GM18507 (cell line): ENCODE results near the gene RASGRP1.
"Not testable (repeated sequence)": the region's sequence is repeated elsewhere in the genome, so short reads cannot be mapped to it uniquely, and the experiment has no call there.

Source experiments
- DNase-seq: peaks from one replicate; pipeline ENCODE4 v3.0.0; 2011; ENCODE audit warnings: low read depth; ENCODE audit not compliant: insufficient read length; ENCODE audit errors: extremely low spot score
- FAIRE-seq: peaks from 2 replicates; lab custom pipeline; 2011; peaks lifted over from hg19 to GRCh38; lab: Jason Lieb, UNC

Gene RASGRP1

DNA sequence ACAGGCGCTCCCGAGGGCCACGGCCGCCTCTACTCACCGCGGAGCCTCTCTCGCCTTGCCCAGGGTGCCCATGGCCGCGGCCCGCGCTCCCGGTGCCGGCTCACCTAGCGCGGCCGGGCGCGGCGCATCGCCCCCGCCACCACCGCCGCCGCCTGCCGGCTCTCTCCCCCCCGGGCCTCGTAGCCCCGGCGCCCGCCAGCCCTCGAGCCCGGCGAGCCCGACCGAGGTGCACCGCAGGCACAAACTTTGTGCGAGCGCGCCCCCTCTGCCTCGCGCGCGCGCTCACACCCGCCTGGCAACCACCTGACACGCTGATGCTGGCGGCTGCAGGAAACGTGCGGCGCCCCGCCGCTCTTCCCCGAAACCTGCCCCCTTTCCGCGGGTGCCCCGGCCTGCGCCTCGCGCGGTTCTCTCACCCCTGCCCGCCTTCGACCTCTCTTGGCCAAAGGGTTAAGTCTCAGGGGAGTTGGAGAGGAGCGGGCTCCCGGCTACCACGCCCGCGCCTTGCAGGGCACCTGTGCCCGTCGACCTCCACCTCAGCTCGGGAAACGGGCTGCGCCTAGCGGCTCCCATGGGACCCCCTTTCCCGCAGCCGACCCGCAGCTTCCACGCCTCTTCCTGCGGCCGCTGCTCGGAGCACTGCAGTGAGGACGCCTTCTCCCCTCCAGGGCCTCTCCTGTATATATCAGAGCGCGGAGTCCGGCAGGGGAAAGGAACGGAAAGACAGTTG is at the start of gene RASGRP1:
RASGRP1 (minus strand) TSS at position 258 of the 730 bp plus-strand sequence; CDS start at position 72, 186 bp downstream.
- peak; percentile 83 for FAIRE-seq
- DNase-seq: peak; percentile 58

DNA sequence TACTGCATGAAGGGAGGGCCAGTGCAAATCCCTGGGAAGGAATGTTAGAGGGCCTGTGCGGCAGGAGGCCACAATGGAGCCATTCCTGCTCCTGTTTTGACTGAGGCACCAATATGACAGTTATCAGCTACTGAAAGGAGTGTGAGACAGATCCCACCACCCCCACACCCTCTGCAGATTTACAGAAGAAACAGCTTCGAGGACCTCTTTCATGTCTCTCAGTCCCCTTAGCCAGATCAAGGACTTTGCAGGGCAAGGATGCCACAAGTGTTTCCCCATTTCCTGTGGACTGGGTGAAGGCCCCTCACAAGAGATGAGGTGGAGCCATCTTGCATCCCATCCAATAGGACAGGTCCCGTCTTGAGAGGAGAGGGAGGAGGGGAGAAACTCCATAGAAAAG is 48.5 kb upstream of the RASGRP1 start:
- FAIRE-seq: no peak

DNA sequence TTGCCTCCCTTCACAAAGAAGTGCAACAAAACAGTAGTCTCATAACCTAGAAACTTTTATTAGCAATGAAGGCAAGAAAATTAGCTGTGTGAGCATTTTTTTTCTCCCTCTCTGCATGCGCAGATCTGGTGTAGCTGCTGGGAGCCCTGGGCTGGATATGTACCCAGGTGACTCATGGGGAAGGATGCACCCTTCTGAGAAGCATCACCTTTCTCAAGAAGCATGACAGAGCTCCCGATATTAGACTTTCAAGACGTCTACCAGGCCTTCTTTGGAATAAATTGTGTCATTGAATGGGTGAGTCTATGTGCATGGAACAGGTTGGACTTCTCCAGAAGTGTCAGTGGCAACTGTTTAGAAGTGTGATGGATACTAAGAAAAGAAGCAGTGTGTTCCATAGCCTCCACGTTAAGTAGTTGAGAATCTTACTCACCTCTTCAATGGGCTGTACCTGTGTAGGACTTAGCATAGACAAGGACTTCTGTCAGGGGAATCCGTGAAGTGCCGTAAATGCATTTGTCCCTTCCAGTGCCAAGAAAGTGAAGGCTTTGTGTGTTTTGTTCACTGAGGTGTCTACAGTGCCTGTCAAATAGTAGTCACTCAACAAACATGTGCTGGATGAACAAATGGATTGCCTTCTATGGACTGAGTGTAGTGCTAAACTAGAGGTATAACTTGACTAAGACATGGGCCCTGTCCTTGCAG is 47.7 kb upstream of the RASGRP1 start:
- FAIRE-seq: no peak
- no peak for DNase-seq

More for the DNA sequence above, 48.5 kb upstream of the RASGRP1 start:
- DNase-seq: no peak

DNA sequence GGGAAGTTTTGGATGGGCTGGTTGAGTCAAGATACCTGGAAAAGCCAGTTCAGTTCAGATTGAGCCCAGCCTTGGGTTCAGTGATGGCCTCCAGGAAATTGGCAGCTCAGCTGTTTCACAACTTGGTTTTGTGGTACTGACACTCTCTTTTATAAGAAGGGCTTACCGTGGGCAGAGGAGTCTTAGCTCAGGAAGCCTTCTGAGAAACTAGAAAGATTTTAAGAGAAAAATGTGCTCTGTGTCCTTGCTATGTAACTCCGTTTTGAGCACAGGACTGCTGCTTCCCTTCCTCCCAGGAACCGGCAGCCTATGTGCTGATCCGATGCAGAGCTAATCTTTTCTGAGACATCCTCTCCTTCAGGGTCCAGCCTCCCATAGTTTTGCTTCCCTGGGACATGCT is 46.6 kb upstream of the RASGRP1 start:
- DNase-seq: no peak
- FAIRE-seq: peak; percentile 63

DNA sequence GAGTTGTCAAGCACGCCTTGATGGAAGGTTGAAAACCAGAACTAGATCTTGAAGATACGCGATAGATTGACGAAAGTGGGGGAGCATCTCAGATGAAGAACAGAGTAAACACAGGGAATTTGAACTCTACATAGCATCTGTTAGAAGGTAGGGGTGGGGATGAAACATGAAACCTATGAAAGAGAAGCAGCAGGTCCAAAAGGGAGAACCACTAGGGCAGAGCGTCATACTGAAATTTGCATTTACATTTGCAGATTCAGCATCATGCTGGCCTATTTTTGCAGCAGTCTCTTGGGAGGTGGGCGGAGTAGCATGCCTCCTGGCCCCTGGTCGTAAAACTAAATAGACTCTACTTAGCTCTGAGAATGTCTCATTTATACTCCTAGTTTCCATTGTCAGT is 46.1 kb upstream of the RASGRP1 start:
- no peak for DNase-seq
- FAIRE-seq: no peak

DNA sequence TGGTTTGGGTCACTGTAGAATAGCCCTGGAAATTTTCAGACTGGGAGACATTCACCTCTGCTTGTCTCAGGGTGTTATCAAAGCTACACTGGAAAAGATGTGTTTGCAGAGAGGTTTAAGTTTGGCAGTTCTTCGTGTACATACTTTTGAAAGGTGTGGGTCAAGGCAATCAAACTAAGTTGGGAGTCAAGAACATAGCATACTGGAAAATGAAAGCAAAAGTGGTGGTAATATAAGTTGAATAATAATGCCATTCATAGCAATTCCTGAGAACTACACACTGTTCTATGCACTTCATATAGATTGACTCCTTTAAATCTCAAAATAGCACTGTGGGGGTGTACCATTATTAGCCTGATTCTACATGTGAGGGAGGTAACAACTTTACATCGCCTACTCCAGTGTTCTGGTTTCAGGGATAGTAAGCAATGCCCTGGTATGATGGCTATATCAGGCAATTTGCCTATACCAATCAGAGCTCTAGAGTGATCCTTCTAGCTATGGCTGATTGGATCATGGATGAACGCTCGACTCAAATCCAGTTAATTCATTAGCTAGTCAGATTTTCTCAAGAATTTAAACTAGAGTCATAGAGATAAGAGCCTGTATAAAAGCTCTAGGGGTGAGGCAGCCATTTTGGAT is 44.6 kb upstream of the RASGRP1 start:
- FAIRE-seq (peak; percentile 53), DNase-seq (no peak)

DNA sequence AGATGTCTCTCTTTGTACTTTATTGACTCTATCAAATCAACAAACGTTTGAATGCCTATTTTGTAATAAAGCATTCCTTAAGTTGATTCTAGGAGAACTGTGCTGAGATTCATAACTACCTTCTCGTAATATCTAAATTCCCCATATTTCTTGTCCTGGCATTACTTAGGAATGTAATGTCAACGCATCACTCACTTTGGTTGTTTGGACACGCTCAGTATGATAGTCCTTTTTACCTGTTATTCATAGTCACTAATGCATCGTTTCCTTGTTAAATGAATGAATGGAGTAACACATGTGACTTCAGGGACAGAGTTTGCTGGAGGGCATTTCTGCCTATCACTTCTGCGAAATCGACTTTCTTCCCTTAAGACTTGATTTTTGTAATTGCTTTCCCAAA is 44.1 kb upstream of the RASGRP1 start:
- FAIRE-seq: no peak
- no peak for DNase-seq

DNA sequence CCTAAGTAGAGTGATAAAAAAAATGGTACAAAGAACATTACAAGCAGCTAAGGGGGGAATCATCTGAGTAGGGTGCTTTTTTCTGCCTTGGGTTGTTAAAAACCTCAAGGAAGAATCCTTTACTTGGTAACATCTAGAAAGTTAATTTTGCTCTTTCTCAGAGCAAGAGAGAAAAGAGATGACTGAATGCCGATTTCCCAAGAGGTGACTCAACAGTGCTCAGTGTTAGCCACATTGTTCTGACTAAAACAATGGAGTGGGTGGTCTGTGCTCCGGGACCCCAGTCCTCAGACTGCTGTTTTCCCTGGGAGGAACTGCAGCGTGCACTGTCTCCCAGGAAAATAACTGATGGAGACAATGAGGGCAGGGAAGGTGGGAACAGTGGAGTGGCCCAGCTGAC is 41.1 kb upstream of the RASGRP1 start:
- DNase-seq (no peak), FAIRE-seq (no peak)

DNA sequence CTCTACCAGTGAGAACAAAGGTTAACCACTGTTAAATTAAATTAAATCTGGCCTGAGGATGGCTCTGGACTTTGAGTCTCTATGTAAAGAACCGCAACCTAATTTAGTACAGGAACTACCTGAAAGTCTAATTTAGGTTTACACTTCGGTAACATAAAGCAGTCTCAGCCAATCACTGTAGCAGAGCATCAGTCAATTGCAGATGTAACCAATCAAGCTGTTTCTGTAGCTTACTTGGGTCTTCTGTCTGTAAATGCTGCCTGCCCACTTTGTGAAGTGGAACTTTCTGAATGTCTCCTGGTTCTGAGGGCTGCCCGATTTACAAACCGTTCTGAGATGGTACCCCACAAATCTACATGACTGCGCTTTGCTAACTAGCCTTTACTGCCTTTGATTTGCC is 39.1 kb upstream of the RASGRP1 start:
- FAIRE-seq: peak; percentile 47

DNA sequence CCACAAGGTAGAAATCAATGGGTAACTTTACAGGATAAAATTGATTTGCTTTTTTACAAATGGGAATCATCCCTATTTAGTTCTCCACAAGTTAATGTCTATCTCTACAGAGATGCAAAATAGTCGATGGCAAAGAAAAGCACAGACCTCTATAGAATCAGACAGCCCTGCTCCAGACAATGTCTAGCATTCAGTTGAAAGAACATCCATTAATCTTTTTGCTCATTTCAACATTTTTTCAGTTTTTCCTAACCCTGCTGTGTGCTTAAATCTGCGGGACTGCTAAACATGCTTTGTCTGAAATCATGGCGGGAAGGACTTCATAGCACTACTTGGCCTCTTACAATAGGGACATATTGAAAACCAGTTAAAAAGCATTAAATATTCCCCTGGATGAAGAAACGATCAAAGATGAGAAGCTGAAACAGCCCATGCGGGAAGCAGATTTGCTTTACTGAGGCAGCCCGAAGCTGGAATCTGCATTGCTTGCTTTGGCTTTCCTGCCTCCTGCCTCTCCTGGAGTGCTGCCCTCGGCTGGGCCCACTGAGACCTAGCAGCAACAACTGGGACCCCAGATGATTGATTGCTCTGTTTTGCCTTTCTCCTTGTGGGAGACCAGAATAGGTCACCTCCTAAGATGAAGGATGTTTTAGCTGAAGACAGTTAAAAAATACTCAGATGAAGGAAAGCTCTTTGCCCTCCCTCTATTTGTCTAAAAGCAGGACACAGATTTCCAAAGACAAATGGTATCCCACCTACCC is 38.5 kb upstream of the RASGRP1 start:
- no peak for FAIRE-seq
- no peak for DNase-seq

More for the DNA sequence above, 39.1 kb upstream of the RASGRP1 start:
- DNase-seq: no peak

DNA sequence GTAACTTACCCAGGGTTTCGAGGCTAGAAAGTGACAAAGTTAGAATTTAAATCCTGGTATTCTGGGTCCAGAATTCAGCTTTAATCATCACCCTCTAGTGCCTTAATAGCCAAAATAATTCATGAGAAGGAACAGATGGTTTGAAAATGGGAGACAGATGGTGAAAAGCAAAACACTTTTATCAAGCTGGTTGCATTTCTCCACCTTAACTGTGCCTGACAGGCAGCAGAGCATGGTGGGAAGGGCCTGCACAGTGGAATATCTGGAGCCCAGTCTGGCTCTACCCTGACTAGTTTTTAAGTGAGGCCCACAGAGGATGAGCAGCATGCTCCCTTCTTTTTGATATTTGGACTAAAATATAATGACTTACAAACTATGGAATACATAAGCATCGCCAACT is 35.6 kb upstream of the RASGRP1 start:
- FAIRE-seq: no peak
- no peak for DNase-seq

DNA sequence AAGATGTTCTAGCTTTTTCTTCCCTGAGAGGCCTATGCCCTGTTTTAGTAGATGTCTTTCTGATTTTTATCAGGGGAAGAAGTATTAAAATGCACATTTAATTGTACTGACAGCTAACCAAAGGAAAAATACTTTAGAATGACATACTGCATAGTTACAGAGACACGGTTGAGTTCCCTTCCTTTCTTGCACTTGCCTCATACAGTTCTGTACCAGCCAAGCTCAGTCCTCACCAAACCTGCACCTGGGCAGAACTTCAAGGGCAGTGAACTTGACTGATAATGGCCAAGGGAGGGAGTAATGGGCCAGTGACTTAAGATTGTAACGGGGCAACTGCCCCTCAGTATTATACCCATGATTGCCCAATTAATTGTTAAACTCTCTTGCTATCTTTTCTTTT is 34.1 kb upstream of the RASGRP1 start:
- FAIRE-seq: no peak

DNA sequence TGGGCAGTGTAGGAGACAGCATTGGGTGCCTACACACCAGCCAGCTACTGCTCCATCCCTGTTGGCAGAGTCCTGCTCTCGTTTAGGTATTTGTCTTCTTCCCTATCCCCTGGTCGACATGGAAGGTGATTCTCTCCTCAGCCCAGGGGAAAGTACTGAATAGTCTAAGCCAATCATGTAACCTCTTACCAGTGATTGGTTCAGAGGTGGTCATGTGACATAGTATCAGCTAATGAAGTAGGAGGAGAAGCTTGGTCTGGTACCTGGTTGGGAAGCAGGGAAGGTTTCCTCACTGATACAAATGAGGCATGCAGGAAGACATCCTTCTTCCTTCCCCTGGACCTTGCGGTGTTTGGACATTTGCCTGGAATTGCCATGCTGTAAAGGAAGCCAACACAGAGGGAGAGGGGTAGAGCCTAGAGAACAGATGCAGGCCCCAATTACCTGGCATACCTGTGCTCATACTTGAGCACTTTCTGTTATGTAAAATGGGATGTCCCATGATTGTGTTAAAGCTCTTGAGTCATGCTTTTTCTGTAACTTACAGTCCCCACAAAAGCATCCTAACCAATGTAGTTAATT is 32.7 kb upstream of the RASGRP1 start:
- no peak for DNase-seq
- FAIRE-seq: no peak

More for the DNA sequence above, 34.1 kb upstream of the RASGRP1 start:
- DNase-seq: no peak

DNA sequence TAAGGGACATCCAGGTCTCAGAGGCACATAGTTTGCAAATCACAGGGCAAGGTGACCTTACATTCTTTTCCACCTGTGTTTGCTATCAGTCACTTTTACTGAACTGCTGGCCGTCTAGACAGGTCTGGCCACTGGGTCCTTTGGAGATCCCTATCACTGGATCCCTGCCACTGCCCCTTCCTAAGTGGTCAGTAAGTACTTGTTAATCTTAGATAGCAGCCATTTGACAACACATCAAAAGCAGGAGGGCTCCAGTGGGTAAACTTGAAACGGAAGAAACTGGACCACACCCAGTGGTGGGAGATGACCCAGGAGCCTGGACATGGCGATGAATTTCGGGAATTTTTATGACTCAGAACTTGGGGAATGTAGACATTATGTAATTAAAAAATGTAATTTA is 28.9 kb upstream of the RASGRP1 start:
- DNase-seq (no peak), FAIRE-seq (no peak)

DNA sequence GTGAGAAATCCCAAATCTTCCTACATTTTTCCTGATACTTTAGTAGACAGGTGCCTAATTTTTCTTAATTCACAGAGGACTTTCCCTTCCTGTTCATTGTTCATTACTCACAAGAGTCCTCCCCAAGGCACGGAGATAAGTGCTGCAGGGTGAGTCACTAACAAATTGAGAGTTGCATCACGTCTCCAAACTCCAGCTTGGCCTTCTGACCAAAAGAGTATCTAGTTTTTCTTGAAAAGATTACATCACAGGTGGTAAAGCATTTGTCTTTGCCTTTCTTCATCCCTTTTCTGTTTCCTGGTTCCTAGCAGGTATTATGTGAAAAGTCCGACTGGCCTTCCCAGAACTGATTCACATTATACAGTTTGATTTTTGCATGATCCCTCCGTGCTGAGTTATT is 24.9 kb upstream of the RASGRP1 start:
- no peak for FAIRE-seq
- no peak for DNase-seq

DNA sequence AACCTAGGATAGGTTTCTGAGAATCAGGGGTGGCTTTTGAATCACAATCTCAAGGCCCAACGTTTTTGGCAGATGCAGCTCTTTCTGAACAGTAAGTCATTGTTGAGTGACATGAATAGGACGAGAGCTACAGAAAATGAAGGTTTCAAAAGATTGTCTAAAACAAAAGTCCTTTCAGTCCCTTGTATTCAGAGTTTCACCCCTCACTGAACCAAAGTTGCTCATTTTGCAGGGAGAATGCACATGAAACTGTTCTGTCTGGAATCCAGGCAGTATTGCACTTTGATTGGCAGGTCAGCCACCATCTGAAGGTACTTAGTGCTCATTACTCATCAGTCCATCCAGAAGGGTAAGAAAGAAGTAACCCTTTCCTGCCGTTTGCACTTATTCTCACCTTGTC is 24.1 kb upstream of the RASGRP1 start:
- FAIRE-seq: no peak
- DNase-seq: no peak

DNA sequence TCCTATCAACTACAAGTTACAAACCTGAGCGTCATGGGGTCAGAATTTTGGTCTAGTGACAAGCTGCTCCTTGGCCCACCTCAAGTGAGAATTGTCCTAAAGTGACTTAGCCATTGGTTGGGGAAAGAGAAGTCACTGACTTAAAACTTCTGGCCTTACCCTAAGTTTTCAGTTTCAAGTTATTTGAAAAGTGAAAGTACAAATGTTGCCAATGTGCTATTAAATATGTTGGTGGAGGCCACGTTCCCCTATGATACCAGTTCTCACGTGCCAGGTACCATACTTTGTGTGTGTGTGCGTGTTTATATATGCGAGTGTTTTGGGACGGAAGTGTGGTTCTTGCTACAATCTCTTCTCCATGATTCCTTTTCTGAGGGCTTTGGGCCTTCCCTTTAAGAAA is 22.6 kb upstream of the RASGRP1 start:
- peak; percentile 57 for FAIRE-seq
- no peak for DNase-seq

DNA sequence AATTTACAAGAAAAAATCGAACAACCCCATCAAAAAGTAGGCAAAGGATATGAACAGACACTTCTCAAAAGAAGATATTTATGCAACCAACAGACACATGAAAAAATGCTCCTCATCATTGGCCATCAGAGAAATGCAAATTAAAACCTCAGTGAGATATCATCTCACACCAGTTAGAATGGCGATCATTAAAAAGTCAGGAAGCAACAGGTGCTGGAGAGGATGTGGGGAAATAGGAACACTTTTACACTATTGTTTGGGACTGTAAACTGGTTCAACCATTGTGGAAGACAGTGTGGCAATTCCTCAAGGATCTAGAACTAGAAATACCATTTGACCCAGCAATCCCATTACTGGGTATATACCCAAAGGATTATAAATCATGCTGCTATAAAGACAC is 21.4 kb upstream of the RASGRP1 start:
- not testable (repeated sequence) for FAIRE-seq, DNase-seq

DNA sequence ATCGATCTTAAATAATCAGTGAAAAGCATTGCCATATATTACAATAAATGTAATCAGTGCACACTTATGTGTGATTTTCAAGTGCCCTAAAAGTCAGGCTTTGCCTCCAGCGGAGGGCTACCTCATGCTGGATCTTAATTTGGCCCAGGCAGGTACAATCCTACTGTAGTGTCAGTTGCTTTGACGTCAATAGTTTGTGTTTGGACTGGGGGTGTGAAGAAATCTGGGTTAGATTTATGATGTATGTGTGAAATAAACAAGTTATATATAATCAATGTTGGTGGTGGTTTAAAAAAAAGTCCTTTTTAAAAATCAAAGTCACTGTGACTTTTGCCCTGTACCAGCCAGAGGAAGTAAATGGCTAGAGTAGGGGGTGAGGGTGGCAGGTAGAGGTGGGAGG is 14.0 kb upstream of the RASGRP1 start:
- DNase-seq (no peak), FAIRE-seq (no peak)
